SK-N-SH treated with all-trans-retinoic acid at 6 μM for 48 hours (cell line): ENCODE data around the gene CSE1L.

Experiments used
- ARNTL ChIP-seq: fragments of 450-650 bp; formaldehyde crosslinking; IDR thresholded peaks from 2 replicates; pipeline ENCODE4 v1.5.0; 2020; ENCODE audit warnings: low read depth, mild to moderate bottlenecking, moderate library complexity, borderline replicate concordance
- GLIS3 ChIP-seq: fragments of 250-450 bp; sonication (Bioruptor Pico); IDR thresholded peaks from 2 replicates; pipeline ENCODE4 v1.5.0; 2020; ENCODE audit warnings: mild to moderate bottlenecking, moderate library complexity
- PATZ1 ChIP-seq: fragments of 250-450 bp; sonication (Bioruptor Pico); IDR thresholded peaks from 2 replicates; pipeline ENCODE4 v1.8.0; 2020; ENCODE audit warnings: mild to moderate bottlenecking, moderate library complexity, borderline replicate concordance
- POU6F1 ChIP-seq: fragments of 250-450 bp; sonication (Bioruptor Pico); IDR thresholded peaks from 2 replicates; pipeline ENCODE4 v1.8.0; 2021; ENCODE audit warnings: low read depth, mild to moderate bottlenecking, moderate library complexity, borderline replicate concordance
- TCF4 ChIP-seq: fragments of 250-450 bp; sonication (Bioruptor Pico); IDR thresholded peaks from 2 replicates; pipeline ENCODE4 v1.8.0; 2021; ENCODE audit warnings: mild to moderate bottlenecking, moderate library complexity, borderline replicate concordance
- ZFP3 ChIP-seq: fragments of 250-450 bp; sonication (Bioruptor Pico); IDR thresholded peaks from 2 replicates; pipeline ENCODE4 v1.5.0; 2020; ENCODE audit warnings: mild to moderate bottlenecking, moderate library complexity
- ZFP30 ChIP-seq: fragments of 450-650 bp; formaldehyde crosslinking; IDR thresholded peaks from 2 replicates; pipeline ENCODE4 v1.5.0; 2022; ENCODE audit warnings: mild to moderate bottlenecking, moderate library complexity

GRCh38 chr20:49140411-49140810, 94.3 kb downstream of the CSE1L start:
- TF ChIP-seq ZFP30 (CRISPR knock-in tag) (no peak), GLIS3 (CRISPR knock-in tag) (no peak), POU6F1 (CRISPR knock-in tag) (no peak), TCF4 (no peak), ARNTL (CRISPR knock-in tag) (no peak), ZFP3 (CRISPR knock-in tag) (no peak), PATZ1 (CRISPR knock-in tag) (no peak)
